HepG2 (cell line): ENCODE results near the gene TRIM34. TPM values are rescaled to one million over a fixed set of nuclear protein-coding genes. Genes with fewer than 3 reads are reported as not detected.

Experiments used
- BORCS8-MEF2B ChIP-seq: sonication (generic); formaldehyde crosslinking; IDR thresholded peaks from 2 replicates; pipeline ENCODE4 v1.8.0; 2022; ENCODE audit warnings: mild to moderate bottlenecking, missing genetic modification reagents
- ETS1 ChIP-seq: sonication (generic); formaldehyde crosslinking; IDR thresholded peaks from 2 replicates; pipeline ENCODE4 v1.4.0; 2020; ENCODE audit warnings: missing genetic modification reagents
- FOXP4 ChIP-seq: sonication (generic); formaldehyde crosslinking; IDR thresholded peaks from 2 replicates; pipeline ENCODE4 v1.4.0; 2020; ENCODE audit warnings: missing genetic modification reagents
- MTF2 ChIP-seq: sonication (generic); formaldehyde crosslinking; IDR thresholded peaks from 2 replicates; pipeline ENCODE4 v1.5.0; 2020; ENCODE audit warnings: missing genetic modification reagents, borderline replicate concordance
- PLSCR1 ChIP-seq: sonication (generic); formaldehyde crosslinking; IDR thresholded peaks from 2 replicates; pipeline ENCODE4 v1.5.0; 2020; ENCODE audit warnings: missing genetic modification reagents, mild to moderate bottlenecking, borderline replicate concordance
- RARG ChIP-seq: sonication (generic); formaldehyde crosslinking; IDR thresholded peaks from 2 replicates; pipeline ENCODE4 v1.4.0; 2020; ENCODE audit warnings: low read depth, mild to moderate bottlenecking, missing genetic modification reagents
- SYNCRIP ChIP-seq: fragments of 200-400 bp; formaldehyde crosslinking; IDR thresholded peaks from 2 replicates; pipeline ENCODE4 v1.6.1; 2018; ENCODE audit warnings: mild to moderate bottlenecking, low read depth, low read length; ENCODE audit not compliant: insufficient read depth
- TGIF2 ChIP-seq: IDR thresholded peaks from 2 replicates; pipeline ENCODE4 v1.6.1; 2016; ENCODE audit warnings: control low read depth, missing compliant biosample characterization
- ZNF503 ChIP-seq: sonication (generic); formaldehyde crosslinking; IDR thresholded peaks from 2 replicates; pipeline ENCODE4 v1.4.0; 2020; ENCODE audit warnings: missing genetic modification reagents
- polyA plus RNA-seq, 8 experiments: library from polyadenylated mRNA; depleted of rRNA in 3 of 8; stranded (reverse) in 7 of 8; unstranded in 1 of 8; fragments of >200 nt; fragmentation: Illumina TruSeq in 4 of 8; extraction: Trizol in 4 of 8; gene quantifications; 2 replicates each; pipeline versions ENCODE4 v1.2.1 to v1.2.3, GENCODE V29; 2011 to 2016; ENCODE audit warnings: low read depth in 4 of 8, missing spikeins in 1 of 8, mixed read lengths in 1 of 8; ENCODE audit not compliant: insufficient read depth in 1 of 8
- total RNA-seq, 5 experiments: library from RNA; depleted of rRNA; stranded (reverse); fragments of >200 nt; fragmentation: Illumina TruSeq; extraction: Trizol; gene quantifications; 2 replicates each; pipeline ENCODE4 v1.2.3, GENCODE V29; 2016; ENCODE audit warnings: low read depth in 1 of 5
- TF ChIP-seq, protein P1 (sequence below): sonication (generic); formaldehyde crosslinking; IDR thresholded peaks from 2 replicates; pipeline ENCODE4 v1.4.0; 2020; ENCODE audit warnings: mild to moderate bottlenecking, missing genetic modification reagents
- TF ChIP-seq, protein P2 (sequence below): sonication (generic); formaldehyde crosslinking; IDR thresholded peaks from 2 replicates; pipeline ENCODE4 v1.8.0; 2023; ENCODE audit warnings: mild to moderate bottlenecking, missing genetic modification reagents

TRIM34 gene
- total and polyA plus RNA-seq, 2 of the 13 experiments (the other 11 are each of a cell fraction or from before 2014, with no cell fraction given), result 0.13 to 0.42 TPM

DNA sequence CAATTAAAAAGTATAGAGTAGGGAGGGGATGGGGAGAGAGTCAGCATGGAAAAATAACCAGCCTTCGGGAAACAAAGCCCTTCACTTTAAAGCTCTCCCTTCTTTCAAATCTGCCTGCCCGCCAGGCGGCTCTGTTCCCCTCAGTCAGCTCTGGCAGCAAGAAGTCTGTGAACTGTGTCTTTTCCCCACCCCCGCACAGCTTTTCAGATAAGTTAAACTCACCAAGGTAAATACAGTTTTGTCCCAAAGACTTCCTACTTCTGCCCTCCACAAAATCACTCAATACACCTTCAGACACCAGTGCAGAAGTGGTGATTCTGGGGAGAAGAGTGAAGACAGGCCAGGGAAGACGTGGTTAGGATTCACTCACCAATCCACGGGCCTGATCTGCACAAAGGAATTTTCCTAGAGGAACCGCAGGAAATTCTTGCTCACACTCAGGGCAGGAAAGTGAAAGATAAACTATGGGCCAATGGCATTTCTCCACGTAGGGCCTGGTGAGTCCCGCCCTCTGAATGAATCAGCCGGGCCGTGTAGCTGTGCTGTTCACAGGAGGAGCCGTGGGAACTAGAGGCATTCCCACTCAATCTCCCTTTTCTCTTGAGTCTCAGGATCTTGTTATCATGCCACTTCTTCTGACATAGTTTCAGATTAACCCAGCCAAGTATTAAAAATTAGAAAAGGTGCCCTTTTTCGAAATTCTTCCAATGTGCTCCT lies 60.0 kb downstream of the TRIM34 start, which contains the start of gene TRIM5 (continued):
- TF ChIP-seq MTF2 (no peak), TGIF2 (CRISPR knock-in tag) (no peak), BORCS8-MEF2B (CRISPR knock-in tag) (no peak), ZNF503 (no peak), ETS1 (no peak), RARG (CRISPR knock-in tag) (no peak), PLSCR1 (CRISPR knock-in tag) (no peak), SYNCRIP (no peak), FOXP4 (no peak)
- TF ChIP-seq, protein P1, sequence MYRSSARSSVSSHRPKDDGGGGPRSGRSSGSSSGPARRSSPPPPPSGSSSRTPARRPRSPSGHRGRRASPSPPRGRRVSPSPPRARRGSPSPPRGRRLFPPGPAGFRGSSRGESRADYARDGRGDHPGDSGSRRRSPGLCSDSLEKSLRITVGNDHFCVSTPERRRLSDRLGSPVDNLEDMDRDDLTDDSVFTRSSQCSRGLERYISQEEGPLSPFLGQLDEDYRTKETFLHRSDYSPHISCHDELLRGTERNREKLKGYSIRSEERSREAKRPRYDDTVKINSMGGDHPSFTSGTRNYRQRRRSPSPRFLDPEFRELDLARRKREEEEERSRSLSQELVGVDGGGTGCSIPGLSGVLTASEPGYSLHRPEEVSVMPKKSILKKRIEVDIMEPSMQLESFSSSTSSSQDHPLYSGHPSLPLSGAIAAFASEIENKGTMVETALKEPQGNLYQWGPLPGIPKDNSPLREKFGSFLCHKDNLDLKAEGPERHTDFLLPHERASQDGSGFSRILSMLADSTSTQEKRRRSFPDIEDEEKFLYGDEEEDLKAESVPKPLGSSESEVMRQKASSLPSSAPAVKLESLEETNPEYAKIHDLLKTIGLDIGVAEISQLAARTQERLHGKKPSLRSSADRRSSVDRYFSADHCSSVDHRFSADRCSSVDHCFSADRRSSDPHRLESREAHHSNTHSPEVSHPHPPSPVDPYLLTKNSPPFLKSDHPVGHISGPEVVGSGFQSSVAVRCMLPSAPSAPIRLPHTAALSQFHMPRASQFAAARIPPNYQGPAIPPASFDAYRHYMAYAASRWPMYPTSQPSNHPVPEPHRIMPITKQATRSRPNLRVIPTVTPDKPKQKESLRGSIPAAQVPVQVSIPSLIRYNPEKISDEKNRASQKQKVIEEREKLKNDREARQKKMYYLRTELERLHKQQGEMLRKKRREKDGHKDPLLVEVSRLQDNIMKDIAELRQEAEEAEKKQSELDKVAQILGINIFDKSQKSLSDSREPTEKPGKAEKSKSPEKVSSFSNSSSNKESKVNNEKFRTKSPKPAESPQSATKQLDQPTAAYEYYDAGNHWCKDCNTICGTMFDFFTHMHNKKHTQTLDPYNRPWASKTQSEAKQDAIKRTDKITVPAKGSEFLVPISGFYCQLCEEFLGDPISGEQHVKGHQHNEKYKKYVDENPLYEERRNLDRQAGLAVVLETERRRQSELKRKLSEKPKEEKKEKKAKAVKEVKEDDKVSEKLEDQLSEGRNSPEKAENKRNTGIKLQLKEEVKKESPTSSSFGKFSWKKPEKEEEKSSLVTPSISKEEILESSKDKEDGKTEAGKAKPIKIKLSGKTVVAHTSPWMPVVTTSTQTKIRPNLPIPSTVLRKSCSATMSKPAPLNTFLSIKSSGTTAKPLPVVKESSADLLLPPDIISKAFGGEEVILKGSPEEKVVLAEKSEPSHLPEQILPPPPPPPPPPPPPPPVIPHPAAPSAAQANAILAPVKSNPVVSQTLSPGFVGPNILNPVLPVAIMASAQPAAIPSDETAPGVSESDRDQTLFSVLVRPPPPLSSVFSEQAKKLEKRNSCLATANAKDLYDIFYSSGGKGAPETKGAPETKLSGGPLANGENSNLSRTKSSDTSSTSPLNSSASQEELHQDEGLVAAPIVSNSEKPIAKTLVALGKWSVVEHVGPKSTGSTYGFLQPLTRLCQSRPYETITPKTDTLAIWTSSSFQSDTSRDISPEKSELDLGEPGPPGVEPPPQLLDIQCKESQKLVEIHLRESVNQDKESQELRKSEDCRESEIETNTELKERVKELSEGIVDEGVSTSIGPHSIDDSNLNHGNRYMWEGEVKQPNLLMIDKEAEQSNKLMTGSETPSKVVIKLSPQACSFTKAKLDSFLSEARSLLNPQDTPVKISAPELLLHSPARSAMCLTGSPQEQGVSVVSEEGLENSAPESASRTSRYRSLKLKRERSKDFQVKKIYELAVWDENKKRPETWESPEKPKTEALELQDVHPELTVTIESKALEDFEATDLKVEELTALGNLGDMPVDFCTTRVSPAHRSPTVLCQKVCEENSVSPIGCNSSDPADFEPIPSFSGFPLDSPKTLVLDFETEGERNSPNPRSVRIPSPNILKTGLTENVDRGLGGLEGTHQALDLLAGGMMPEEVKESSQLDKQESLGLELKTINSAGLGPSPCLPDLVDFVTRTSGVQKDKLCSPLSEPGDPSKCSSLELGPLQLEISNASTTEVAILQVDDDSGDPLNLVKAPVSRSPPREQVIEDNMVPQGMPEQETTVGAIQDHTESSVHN (CRISPR knock-in tag), result no peak
- TF ChIP-seq, protein P2, sequence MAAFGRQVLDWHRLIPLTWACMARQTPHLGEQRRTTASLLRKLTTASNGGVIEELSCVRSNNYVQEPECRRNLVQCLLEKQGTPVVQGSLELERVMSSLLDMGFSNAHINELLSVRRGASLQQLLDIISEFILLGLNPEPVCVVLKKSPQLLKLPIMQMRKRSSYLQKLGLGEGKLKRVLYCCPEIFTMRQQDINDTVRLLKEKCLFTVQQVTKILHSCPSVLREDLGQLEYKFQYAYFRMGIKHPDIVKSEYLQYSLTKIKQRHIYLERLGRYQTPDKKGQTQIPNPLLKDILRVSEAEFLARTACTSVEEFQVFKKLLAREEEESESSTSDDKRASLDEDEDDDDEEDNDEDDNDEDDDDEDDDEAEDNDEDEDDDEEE (CRISPR knock-in tag), result no peak
